Aorta (tissue), 5 donors: ENCODE measurements around the gene C13orf42. TPM values are rescaled to one million over a fixed set of nuclear protein-coding genes. Genes with fewer than 3 reads are reported as not detected.

Experiments
- ATAC-seq: fragments of 200-7000 bp; cut with Tn5 transposase; one replicate; pipeline ENCODE4 v1.9.1; 2022; ENCODE audit warnings: moderate library complexity; ENCODE audit not compliant: low FRiP score
- DNase-seq, 2 donors: peaks; one replicate each; pipeline ENCODE4 v3.0.0-alpha.2; 2020
- H3K27ac ChIP-seq, 2 donors: one replicate each; pipeline ENCODE4 v1.5.1; 2013; ENCODE audit warnings: low read length in 2 of 2, mild to moderate bottlenecking in 2 of 2, moderate library complexity in 2 of 2, control low read depth in 1 of 2, inconsistent platforms in 1 of 2, low read depth in 1 of 2
- H3K27me3 ChIP-seq, 2 donors: one replicate each; pipeline ENCODE4 v1.6.1; 2013; ENCODE audit warnings: control low read depth in 1 of 2, low read length in 1 of 2, mild to moderate bottlenecking in 1 of 2, moderate library complexity in 1 of 2; ENCODE audit not compliant: insufficient read depth in 2 of 2, control insufficient read depth in 1 of 2
- H3K36me3 ChIP-seq, 2 donors: one replicate each; pipeline ENCODE4 v1.6.1; 2013; ENCODE audit warnings: control low read depth in 1 of 2, low read length in 1 of 2, mild to moderate bottlenecking in 1 of 2; ENCODE audit not compliant: insufficient read depth in 2 of 2, control insufficient read depth in 1 of 2
- H3K4me1 ChIP-seq, 2 donors: one replicate each; pipeline ENCODE4 v1.6.1; 2013; ENCODE audit warnings: low read length in 2 of 2, control low read depth in 1 of 2, mild to moderate bottlenecking in 1 of 2, moderate library complexity in 1 of 2; ENCODE audit not compliant: insufficient read depth in 2 of 2, control insufficient read depth in 1 of 2
- H3K4me3 ChIP-seq, 2 donors: one replicate each; pipeline ENCODE4 v1.5.1; 2013; ENCODE audit warnings: low read length in 2 of 2, control low read depth in 1 of 2, mild to moderate bottlenecking in 1 of 2
- H3K9me3 ChIP-seq: one replicate; pipeline ENCODE4 v1.6.1; 2013; ENCODE audit warnings: mild to moderate bottlenecking, low read length; ENCODE audit not compliant: control insufficient read depth
- WGBS, 2 donors: extraction: QIAGEN DNeasy Blood & Tissue Kit; methylation state at CpG; one replicate each; pipeline ENCODE4 v1.1.7; 2013; 5-methylcytosine and 5-hydroxymethylcytosine counted together
- intact Hi-C, 2 donors: fragments of 100-400 bp; cut with DNase I; formaldehyde crosslinking; loops; one replicate each; pipeline versions ENCODE4 v1.14.2 to v1.15.0; 2022
- polyA plus RNA-seq, 2 donors: library from polyadenylated mRNA; stranded (reverse); fragments of 200-250 nt; gene quantifications; one replicate each; pipeline ENCODE4 v1.2.3, GENCODE V29; 2013
- total RNA-seq, 2 donors: library from RNA; stranded (reverse); fragmentation: NEBNext Ultra II Directional; extraction: Animal tissue kit (Norgen Biotek cat#: 25700); gene quantifications; one replicate each; pipeline ENCODE4 v1.2.1, GENCODE V29; 2021
- donor health status: healthy with polysubstance abuse.
- donor health status: Bipolar disorder and iron deficiency.
- donor health status: DM: no; HTN: no; CAD: no.
- donor health status: DM: no; HTN: no; CAD: no.
- donor health status: DM: yes; HTN: yes; CAD: no.

The C13orf42 gene
- total and polyA plus RNA-seq, 4 donors, result not detected

- intact Hi-C loops, result no loop called here
These were observed 63.5 kb downstream of the C13orf42 start for GRCh38 chr13:51047434-51048165.

GRCh38 chr13:51045451-51045850 is 65.6 kb downstream of the C13orf42 start:
- no peak overlapping the region for H3K4me3 ChIP-seq
- ATAC-seq (no peak), DNase-seq (peak in 1 of 2 donors; percentile 44)
- intact Hi-C loops, result no loop called here
- 83 to 88% methylated on average over 5 of the region's 5 CpGs for WGBS, 2 donors
- H3K36me3 ChIP-seq, result no peaks in the 10 kb centered on the region
- no peaks in the 10 kb centered on the region for H3K27me3 ChIP-seq
- no peaks in the 10 kb centered on the region for H3K4me1 ChIP-seq
- no peaks in the 10 kb centered on the region for H3K9me3 ChIP-seq
- H3K27ac ChIP-seq, result no peak overlapping the region

More at GRCh38 chr13:51047434-51048165, 63.5 kb downstream of the C13orf42 start:
- H3K4me1 ChIP-seq, result no peaks in the 10 kb centered on the region
- H3K36me3 ChIP-seq, result no peaks in the 10 kb centered on the region
- WGBS, 2 donors, result 93 to 94% methylated on average over 6 of the region's 6 CpGs
- H3K27ac ChIP-seq, result no peak overlapping the region
- H3K9me3 ChIP-seq, result no peaks in the 10 kb centered on the region
- DNase-seq (no peak), ATAC-seq (no peak)
- no peaks in the 10 kb centered on the region for H3K27me3 ChIP-seq
- H3K4me3 ChIP-seq, result no peak overlapping the region

GRCh38 chr13:51044023-51044665 is 66.9 kb downstream of the C13orf42 start:
- ATAC-seq (no peak), DNase-seq (no peak)
- Histone ChIP-seq H3K27me3 (no peaks in the 10 kb centered on the region), H3K36me3 (no peaks in the 10 kb centered on the region), H3K9me3 (no peaks in the 10 kb centered on the region), H3K4me3 (no peak overlapping the region), H3K4me1 (no peaks in the 10 kb centered on the region), H3K27ac (no peak overlapping the region)
- 90 to 92% methylated on average over 13 of the region's 13 CpGs for WGBS, 2 donors
- intact Hi-C loops, result no loop called here

- ATAC-seq, result no peak
- intact Hi-C loops, result no loop called here
- Histone ChIP-seq H3K4me1 (no peaks in the 10 kb centered on the region), H3K4me3 (no peak overlapping the region), H3K27me3 (no peaks in the 10 kb centered on the region), H3K27ac (no peak overlapping the region), H3K36me3 (no peaks in the 10 kb centered on the region), H3K9me3 (no peaks in the 10 kb centered on the region)
- no peak for DNase-seq
- 93 to 97% methylated on average over 5 of the region's 5 CpGs for WGBS, 2 donors
These were observed 67.8 kb downstream of the C13orf42 start for GRCh38 chr13:51043310-51043709.

GRCh38 chr13:51041710-51042109 is 69.4 kb downstream of the C13orf42 start:
- ATAC-seq, result no peak

GRCh38 chr13:51041126-51041525 is 69.9 kb downstream of the C13orf42 start:
- 91 to 93% methylated on average over 4 of the region's 4 CpGs for WGBS, 2 donors
- intact Hi-C loops, result no loop called here

More at GRCh38 chr13:51041710-51042109, 69.4 kb downstream of the C13orf42 start:
- H3K4me1 ChIP-seq, result no peaks in the 10 kb centered on the region
- no peaks in the 10 kb centered on the region for H3K27me3 ChIP-seq
- intact Hi-C loops, result no loop called here
- H3K4me3 ChIP-seq, result no peak overlapping the region
- DNase-seq, result no peak
- H3K9me3 ChIP-seq, result no peaks in the 10 kb centered on the region
- WGBS, 2 donors, result 76 to 77% methylated on average over 5 of the region's 5 CpGs
- no peaks in the 10 kb centered on the region for H3K36me3 ChIP-seq
- H3K27ac ChIP-seq, result no peak overlapping the region

GRCh38 chr13:51040431-51040830 is 70.6 kb downstream of the C13orf42 start:
- DNase-seq (no peak), ATAC-seq (no peak)
- Histone ChIP-seq H3K27ac (no peak overlapping the region), H3K36me3 (no peaks in the 10 kb centered on the region), H3K4me1 (no peaks in the 10 kb centered on the region), H3K4me3 (no peak overlapping the region), H3K9me3 (no peaks in the 10 kb centered on the region), H3K27me3 (no peaks in the 10 kb centered on the region)
- intact Hi-C loops, result no loop called here
- WGBS, 2 donors, result 80 to 82% methylated on average over 7 of the region's 7 CpGs

More at GRCh38 chr13:51041126-51041525, 69.9 kb downstream of the C13orf42 start:
- no peak for DNase-seq
- no peak overlapping the region for H3K4me3 ChIP-seq
- no peak overlapping the region for H3K27ac ChIP-seq
- no peaks in the 10 kb centered on the region for H3K27me3 ChIP-seq
- H3K4me1 ChIP-seq, result no peaks in the 10 kb centered on the region
- no peak for ATAC-seq
- H3K36me3 ChIP-seq, result no peaks in the 10 kb centered on the region
- H3K9me3 ChIP-seq, result no peaks in the 10 kb centered on the region

GRCh38 chr13:51036418-51036817 is 74.7 kb downstream of the C13orf42 start:
- whole genome bisulfite sequencing, 2 donors, result 49 to 51% methylated on average over 2 of the region's 2 CpGs
- Histone ChIP-seq H3K9me3 (no peaks in the 10 kb centered on the region), H3K4me1 (no peaks in the 10 kb centered on the region), H3K27me3 (no peaks in the 10 kb centered on the region), H3K27ac (no peak overlapping the region), H3K36me3 (no peaks in the 10 kb centered on the region), H3K4me3 (no peak overlapping the region)
- intact Hi-C loops, result no loop called here
- DNase-seq (no peak), ATAC-seq (no peak)

GRCh38 chr13:51035978-51036377 is 75.1 kb downstream of the C13orf42 start:
- H3K27me3 ChIP-seq, result no peaks in the 10 kb centered on the region
- no peaks in the 10 kb centered on the region for H3K4me1 ChIP-seq
- no peak overlapping the region for H3K4me3 ChIP-seq
- WGBS, 2 donors, result 67 to 75% methylated on average over 2 of the region's 2 CpGs
- H3K36me3 ChIP-seq, result no peaks in the 10 kb centered on the region
- H3K9me3 ChIP-seq, result no peaks in the 10 kb centered on the region
- DNase-seq (no peak), ATAC-seq (no peak)
- no peak overlapping the region for H3K27ac ChIP-seq
- intact Hi-C loops, result no loop called here
